Measurements from ENCODE around the gene ZNF592.

DNA sequence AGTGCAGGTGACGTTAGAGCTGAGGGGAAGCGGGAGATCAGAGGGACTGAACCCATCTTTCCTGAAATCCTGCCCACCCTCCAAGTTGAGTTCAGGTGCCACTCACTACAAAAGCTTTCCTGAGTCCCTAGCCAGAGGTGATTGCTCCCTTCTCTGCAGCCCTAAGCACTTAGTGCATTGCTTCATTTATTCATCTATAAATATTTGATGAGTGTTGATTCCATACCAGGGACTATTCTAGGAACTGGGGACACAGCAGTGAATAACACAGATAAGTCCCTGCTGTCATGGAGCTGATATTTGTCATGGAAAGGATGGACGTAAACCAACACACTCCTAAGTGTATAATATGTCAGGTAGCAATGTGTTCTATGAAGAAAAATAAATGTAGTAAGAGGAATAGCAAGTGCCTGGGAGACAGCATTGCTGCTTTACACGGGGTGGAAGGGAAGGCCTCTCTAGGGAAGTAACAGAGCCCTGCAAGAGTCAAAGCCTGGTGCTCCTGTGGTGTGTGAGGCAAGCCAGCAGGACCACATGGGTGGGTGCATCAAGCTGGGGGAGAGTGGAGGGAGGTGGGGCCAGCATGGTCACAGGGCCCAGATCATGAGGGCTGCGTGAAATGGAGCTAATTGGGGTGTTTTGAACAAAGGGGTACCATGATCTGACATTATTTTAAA is 87.4 kb downstream of the ZNF592 start:
- TF ChIP-seq, protein P1, sequence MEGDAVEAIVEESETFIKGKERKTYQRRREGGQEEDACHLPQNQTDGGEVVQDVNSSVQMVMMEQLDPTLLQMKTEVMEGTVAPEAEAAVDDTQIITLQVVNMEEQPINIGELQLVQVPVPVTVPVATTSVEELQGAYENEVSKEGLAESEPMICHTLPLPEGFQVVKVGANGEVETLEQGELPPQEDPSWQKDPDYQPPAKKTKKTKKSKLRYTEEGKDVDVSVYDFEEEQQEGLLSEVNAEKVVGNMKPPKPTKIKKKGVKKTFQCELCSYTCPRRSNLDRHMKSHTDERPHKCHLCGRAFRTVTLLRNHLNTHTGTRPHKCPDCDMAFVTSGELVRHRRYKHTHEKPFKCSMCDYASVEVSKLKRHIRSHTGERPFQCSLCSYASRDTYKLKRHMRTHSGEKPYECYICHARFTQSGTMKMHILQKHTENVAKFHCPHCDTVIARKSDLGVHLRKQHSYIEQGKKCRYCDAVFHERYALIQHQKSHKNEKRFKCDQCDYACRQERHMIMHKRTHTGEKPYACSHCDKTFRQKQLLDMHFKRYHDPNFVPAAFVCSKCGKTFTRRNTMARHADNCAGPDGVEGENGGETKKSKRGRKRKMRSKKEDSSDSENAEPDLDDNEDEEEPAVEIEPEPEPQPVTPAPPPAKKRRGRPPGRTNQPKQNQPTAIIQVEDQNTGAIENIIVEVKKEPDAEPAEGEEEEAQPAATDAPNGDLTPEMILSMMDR (IDR thresholded peaks at IDR 0.05; ENCODE audit: insufficient read depth, low read length), result no peak
- TF ChIP-seq, protein P2, sequence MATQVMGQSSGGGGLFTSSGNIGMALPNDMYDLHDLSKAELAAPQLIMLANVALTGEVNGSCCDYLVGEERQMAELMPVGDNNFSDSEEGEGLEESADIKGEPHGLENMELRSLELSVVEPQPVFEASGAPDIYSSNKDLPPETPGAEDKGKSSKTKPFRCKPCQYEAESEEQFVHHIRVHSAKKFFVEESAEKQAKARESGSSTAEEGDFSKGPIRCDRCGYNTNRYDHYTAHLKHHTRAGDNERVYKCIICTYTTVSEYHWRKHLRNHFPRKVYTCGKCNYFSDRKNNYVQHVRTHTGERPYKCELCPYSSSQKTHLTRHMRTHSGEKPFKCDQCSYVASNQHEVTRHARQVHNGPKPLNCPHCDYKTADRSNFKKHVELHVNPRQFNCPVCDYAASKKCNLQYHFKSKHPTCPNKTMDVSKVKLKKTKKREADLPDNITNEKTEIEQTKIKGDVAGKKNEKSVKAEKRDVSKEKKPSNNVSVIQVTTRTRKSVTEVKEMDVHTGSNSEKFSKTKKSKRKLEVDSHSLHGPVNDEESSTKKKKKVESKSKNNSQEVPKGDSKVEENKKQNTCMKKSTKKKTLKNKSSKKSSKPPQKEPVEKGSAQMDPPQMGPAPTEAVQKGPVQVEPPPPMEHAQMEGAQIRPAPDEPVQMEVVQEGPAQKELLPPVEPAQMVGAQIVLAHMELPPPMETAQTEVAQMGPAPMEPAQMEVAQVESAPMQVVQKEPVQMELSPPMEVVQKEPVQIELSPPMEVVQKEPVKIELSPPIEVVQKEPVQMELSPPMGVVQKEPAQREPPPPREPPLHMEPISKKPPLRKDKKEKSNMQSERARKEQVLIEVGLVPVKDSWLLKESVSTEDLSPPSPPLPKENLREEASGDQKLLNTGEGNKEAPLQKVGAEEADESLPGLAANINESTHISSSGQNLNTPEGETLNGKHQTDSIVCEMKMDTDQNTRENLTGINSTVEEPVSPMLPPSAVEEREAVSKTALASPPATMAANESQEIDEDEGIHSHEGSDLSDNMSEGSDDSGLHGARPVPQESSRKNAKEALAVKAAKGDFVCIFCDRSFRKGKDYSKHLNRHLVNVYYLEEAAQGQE (IDR thresholded peaks at IDR 0.05; ENCODE audit: insufficient replicate concordance, low read depth), result no peak
- TF ChIP-seq POLR2AphosphoS5 (IDR thresholded peaks at IDR 0.05; ENCODE audit: low read depth), result no peak
- TF ChIP-seq GABPA (IDR thresholded peaks at IDR 0.05; ENCODE audit: low read depth), result no peak
- TF ChIP-seq SPI1 (IDR thresholded peaks at IDR 0.05; ENCODE audit: borderline replicate concordance, low read depth), result 0 out of 2 replicates have a peak, but pooled peaks have one; percentile 6

Measured in HL-60 (cell line).